ENCODE data around the gene MEX3D. TPM values are rescaled to one million over a fixed set of nuclear protein-coding genes. Genes with fewer than 3 reads are reported as not detected.

MEX3D gene
- total RNA-seq, 1 experiment from 2014 or later: 11.6 TPM

Small RNA genes within 50 kb of the gene (small RNA-seq; reads per million reads assigned to genes)
- gene AC005943.2: 0 reads per million in 2 experiments
- gene RN7SL477P: 0 reads per million in 2 experiments
- gene RNU6-1223P: 0 reads per million in 2 experiments

Other genes with a start within 250 kb of the MEX3D start
- gene NDUFS7, start 184.4 kb downstream of the MEX3D start, total RNA-seq (2014; rRNA removed; shearing (Covaris generic)): 44.2 and 59.3 TPM in 2 replicates
- gene GAMT, start 166.8 kb downstream of the MEX3D start, total RNA-seq (2014; rRNA removed; shearing (Covaris generic)): 16.4 and 21.6 TPM in 2 replicates
- gene DAZAP1, start 160.7 kb downstream of the MEX3D start, total RNA-seq (2014; rRNA removed; shearing (Covaris generic)): 65.5 and 71.7 TPM in 2 replicates
- 1,300 and 1,363 TPM in 2 replicates for gene RPS15, start 129.9 kb downstream of the MEX3D start, total RNA-seq (2014; rRNA removed; shearing (Covaris generic))
- gene APC2, start 118.2 kb downstream of the MEX3D start, total RNA-seq (2014; rRNA removed; shearing (Covaris generic)): 1.8 and 2.0 TPM in 2 replicates
- gene C19orf25, start 89.1 kb downstream of the MEX3D start, total RNA-seq (2014; rRNA removed; shearing (Covaris generic)): 18.6 and 20.0 TPM in 2 replicates
- 1.9 TPM in 2 replicates for gene PCSK4, start 78.0 kb downstream of the MEX3D start, total RNA-seq (2014; rRNA removed; shearing (Covaris generic))
- gene REEP6, start 77.1 kb downstream of the MEX3D start, total RNA-seq (2014; rRNA removed; shearing (Covaris generic)): 3.2 and 4.5 TPM in 2 replicates
- 2.8 and 4.4 TPM in 2 replicates for gene ADAMTSL5, start 55.3 kb downstream of the MEX3D start, total RNA-seq (2014; rRNA removed; shearing (Covaris generic))
- not detected in 2 replicates for gene PLK5, start 44.2 kb downstream of the MEX3D start, total RNA-seq (2014; rRNA removed; shearing (Covaris generic))
- gene MBD3, start 24.5 kb upstream of the MEX3D start, total RNA-seq (2014; rRNA removed; shearing (Covaris generic)): 76.4 and 84.2 TPM in 2 replicates
- gene UQCR11, start 37.1 kb upstream of the MEX3D start, total RNA-seq (2014; rRNA removed; shearing (Covaris generic)): 150 and 162 TPM in 2 replicates
- gene TCF3, start 84.3 kb upstream of the MEX3D start, total RNA-seq (2014; rRNA removed; shearing (Covaris generic)): 21.4 and 23.2 TPM in 2 replicates
- not detected in 2 replicates for gene ONECUT3, start 185.2 kb upstream of the MEX3D start, total RNA-seq (2014; rRNA removed; shearing (Covaris generic))
- 1.4 and 2.0 TPM in 2 replicates for gene ATP8B3, start 244.0 kb upstream of the MEX3D start, total RNA-seq (2014; rRNA removed; shearing (Covaris generic))